Measurements from ENCODE around the gene TOX2.

- TF ChIP-seq CTCF (conservative IDR thresholded peaks at IDR 0.05; ENCODE audit: low read depth, low read length) (no peak), ELK1 (IDR thresholded peaks at IDR 0.05; ENCODE audit: borderline replicate concordance, low read depth, low read length) (no peak), RCOR1 (IDR thresholded peaks at IDR 0.05; ENCODE audit: insufficient replicate concordance, low read length) (no peak)
These were observed 169.8 kb downstream of the TOX2 start for GRCh38 chr20:44084439-44084838.

Data from IMR-90 (cell line).